Suppressor macrophage treated with lipopolysaccharide for 4 hours (primary cell): ENCODE measurements around the gene ITM2C.

Experiments
- DNase-seq: peaks from one replicate; pipeline ENCODE4 v3.0.0-alpha.2; 2020

Gene ITM2C

GRCh38 chr2:230910546-230911177, 45.9 kb downstream of the ITM2C start:
- DNase-seq, result no peak

- no peak for DNase-seq
Observed at GRCh38 chr2:230912046-230912445, 47.3 kb downstream of the ITM2C start.

- DNase-seq, result no peak
Observed at GRCh38 chr2:230912724-230913123, 48.0 kb downstream of the ITM2C start.

- DNase-seq, result peak; percentile 65
Observed at GRCh38 chr2:230913406-230914143, 48.8 kb downstream of the ITM2C start.

- no peak for DNase-seq
Observed at GRCh38 chr2:230914886-230915285, 50.1 kb downstream of the ITM2C start.

GRCh38 chr2:230915319-230915718, 50.6 kb downstream of the ITM2C start:
- peak; percentile 11 for DNase-seq

- no peak for DNase-seq
Observed at GRCh38 chr2:230916218-230916617, 51.5 kb downstream of the ITM2C start.

DNA sequence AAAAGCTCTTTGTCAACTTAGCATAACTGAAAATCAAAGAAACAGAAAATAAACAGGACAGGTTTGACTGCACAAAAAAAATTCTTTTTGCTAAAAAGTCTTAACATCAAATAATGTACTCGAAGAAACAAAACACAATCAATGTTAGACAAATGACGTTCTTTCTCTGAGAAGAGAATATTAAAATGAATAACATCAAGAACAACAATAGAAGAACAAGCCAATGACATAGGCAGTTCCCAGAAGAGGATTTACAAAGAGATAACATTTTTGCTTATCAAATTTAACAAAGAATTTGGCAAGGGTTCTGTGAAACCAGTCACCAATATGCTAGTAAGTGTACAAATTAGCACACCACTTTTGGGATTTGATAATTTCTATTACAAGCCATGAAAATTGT, 54.5 kb downstream of the ITM2C start:
- DNase-seq, result no peak

GRCh38 chr2:230919681-230920080, 54.9 kb downstream of the ITM2C start:
- DNase-seq, result no peak

GRCh38 chr2:230920167-230920566, 55.4 kb downstream of the ITM2C start:
- DNase-seq, result no peak

DNA sequence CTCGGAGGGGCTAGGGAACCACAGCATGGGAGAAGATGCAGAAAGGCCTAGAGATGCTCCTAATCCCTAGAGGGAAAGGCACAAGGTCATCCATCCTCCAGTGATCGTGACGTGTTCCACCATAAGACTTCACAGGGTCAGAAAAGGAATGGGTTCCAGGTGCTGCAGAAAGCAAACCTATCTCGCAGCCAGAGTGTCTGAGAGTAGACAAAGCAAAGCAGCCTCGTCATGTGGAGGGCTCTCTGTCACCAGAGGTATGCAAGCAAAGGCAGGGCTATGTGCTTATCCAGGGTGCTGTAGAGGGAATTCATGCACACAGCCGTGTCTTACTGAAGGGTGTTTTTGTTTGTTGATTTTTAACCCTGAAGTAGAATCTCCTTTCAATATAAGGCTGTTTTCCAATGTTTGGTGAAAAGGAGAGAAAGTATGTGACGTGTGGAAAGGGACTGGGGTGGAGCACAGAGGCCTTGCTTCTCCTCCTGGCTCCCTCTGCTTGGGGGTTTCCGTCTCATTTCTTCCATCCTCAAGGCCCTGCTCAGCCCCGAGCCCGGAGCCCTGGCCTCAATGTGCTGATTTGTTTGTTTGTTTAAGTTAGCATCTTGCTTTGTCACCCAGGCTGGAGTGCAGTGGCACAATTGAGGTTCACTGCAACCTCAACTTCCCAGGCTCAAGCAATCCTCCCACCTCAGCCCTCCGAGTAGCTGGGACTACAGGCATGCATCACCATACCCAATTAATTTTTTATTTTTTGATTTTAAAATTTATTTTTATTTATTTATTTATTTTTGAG, 57.3 kb downstream of the ITM2C start:
- no peak for DNase-seq

DNA sequence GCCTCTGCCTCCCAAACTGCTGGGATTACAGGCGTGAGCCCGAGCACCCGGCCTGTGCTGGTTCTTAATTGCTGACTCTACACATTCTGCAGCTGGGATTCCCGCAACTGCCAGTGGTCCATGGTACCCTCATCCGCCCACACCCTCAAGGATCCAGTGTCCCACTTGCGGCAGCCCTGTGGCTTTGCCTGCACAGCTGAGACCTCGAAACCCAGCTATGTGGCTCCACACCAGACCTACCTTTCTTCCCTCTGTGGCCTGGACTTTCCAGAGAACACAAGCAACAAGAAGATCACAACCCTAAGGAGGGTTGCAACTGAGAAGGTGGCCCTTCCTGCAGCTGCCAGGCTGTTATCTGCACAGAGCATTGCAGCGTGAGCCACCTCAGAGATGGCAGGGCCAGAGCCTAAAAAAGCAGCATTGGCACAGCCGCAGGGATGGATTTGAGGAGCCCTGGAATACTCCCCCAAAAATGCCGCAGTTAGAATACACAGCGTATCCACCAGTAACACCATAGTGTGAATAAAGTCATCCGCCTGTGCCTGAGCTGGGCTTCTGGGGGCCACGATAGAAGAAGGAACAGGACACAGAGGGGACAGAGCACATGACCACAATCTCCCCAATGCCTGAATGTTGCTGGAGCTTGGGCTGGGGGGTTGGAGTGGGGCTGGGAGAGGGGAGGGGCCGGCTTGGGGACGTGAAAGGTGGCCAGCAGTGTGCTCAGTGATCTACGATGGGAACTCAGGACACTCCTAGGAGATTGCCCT, 58.4 kb downstream of the ITM2C start:
- DNase-seq, result no peak

- no peak for DNase-seq
Observed at GRCh38 chr2:230924092-230924469, 59.3 kb downstream of the ITM2C start.

DNA sequence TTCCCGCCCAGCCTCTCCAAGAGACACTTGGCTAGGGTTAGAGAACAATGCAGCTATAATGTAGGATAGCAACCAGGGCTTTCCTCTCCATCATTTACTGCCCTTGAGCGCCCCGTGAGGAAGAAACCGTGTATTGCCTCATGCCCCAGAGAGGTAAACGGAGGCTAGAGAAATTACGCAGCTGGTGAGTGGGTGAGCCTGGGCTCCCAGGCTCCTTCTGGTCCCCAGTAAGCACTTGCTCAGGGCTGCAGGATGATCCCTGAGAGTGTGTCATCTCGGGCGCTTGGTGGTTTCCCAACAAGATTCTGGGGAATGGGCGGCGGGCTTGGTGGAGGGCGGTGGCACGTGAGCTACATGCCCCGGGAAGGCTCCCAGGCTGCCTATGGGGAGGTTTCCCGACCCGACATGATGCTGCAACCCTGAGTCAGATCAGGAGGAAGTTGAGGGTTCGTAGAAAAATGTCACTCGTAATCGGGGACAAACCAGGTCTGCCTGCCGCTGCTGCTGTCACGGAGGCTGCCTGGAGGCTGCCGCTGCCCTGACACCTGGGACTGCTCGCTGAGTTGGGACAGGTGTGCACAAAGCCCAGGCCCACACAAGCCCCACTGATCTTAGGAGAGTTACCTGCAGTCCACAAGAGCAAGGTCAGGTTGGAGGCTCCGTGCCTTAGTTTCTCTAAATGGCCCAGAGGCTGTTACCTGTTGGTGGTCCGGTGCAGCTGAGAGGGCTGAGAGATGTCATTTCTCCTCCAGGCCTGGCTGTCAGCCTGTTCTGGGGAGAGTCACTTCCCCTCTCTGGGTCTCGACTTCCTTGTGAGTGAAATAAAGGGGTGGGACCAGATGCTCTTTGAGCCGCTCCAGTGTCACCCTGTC, 60.0 kb downstream of the ITM2C start, which contains the start of gene GPR55:
GPR55 (minus strand) TSS at position 773 of the 872 bp plus-strand sequence. CDS start 14,280 bp downstream, outside the sequence.
- DNase-seq, result peak; percentile 97

DNA sequence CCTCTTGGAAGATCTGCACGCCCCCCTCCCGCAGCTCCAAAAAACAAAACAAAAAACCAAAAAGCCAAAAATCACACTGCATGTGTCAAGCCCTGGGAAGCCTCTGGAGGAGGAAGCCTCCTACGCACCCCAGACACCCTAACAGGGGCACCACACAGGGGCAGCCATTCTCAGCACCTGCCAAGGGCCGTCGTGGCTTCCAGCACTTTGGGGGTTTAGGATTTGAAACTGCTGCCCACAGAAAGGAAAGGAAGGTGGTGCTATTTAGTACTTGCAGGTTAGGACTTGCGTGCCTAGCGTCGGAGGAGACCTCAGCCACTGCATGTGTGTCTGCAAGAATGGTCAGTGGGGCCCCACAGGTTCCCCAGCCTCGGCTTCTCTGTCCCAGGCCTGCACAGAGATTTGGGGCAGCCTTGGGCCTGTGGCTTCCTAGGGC, 60.7 kb downstream of the ITM2C start:
- no peak for DNase-seq

DNA sequence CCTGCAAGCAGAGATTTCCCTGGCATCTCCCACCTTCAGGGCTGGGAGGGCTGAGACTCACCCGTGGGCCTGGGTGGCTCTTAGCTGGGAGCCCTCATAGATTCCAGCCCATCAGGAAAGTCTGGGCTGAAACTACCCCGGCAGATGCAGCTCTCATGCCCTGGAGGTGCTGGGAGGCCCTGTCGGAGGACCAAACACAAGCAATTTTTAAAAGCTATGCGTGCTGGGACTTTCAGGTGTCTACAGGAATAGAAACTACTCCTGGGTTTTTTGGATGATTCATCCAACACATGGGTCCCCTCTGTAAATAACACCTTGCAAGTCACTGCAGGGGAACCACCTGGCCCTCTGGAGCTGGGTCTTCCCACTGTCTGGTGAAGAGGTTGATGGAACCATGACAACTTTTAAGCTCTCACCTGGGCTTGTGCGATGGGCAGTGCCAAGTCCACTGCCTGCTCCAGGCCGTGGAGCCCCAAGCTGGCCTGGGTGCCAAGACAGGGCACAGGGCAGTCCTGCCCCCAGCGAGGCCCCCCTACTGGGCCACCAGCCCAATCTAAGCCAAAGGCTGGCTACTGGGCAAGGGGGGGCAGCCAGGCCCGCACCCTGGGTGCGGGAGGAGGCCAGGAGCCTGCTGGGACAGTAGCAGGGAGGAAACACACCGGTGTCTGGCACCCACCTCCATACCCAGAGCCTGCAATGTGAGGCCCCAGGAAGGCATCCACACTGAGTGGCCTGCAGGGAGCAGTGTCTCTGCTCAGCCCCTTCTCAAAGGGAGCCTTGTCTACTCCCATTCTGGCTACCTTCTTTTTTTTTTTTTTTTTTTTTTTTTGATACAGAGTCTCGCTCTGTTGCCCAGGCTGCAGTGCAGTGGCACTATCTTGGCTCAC, 61.4 kb downstream of the ITM2C start:
- DNase-seq, result no peak

DNA sequence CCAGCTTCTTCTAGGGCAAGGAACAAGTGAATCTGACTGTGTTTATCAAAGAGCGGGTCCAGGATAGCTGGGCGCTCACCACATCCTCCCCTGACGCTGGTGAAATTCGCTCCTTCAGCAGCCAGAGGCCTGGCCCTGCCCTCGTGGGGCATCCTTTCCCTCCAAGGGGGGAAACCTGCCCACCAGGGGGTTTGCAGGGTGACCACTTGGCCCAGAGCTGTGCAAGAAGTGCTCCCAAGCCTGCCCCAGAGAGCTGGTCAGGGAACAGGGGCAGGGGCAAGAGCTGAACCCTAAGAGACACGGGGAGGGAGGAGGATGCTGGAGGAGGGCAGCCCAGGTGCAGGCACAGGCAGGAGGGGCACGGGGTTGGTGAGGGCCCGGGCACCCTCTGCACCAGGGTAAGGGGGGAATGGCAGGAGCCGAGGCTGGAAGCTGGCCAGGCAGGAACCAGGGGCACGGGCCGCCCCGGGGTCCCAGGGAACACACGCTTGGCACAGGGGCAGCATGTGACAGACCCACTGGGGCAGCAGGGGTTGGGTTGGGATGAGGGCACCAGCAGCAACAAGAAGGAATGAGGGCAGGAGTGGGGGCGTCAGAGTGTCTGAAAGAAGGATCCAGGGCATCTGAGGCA, 63.1 kb downstream of the ITM2C start:
- DNase-seq, result no peak
